ENCODE results near the gene THAP3. TPM values are rescaled to one million over a fixed set of nuclear protein-coding genes. Genes with fewer than 3 reads are reported as not detected.

Gene THAP3
- total and polyA plus RNA-seq, 2 experiments from 2014 or later = 15.1 to 23.8 TPM

DNA sequence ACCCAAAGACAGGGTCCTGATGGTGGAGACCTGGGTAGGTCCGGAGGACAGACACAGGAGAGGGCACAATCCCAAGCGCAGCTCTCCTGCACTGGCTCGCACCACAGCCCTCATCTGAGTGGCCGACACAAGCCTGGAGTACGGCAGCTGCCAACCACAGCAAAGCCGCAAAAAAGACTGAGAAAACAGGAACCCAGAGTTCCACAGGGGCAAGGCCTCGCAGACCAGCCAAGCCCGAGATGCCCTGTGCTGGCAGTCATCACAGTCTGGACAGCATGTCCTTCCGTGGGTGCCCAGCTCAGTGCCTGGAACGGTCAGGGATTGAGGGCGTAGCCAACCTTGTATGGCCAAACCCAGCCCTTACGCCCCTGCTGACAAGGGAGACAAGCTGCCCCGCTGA is 33.4 kb upstream of the THAP3 start:
- DNase-seq (ENCODE audit: low spot score) (no peak), ATAC-seq (no peak)
- peaks cover 9% of the 10 kb centered on the region; the same call in 1 of the 2 replicates for H3K36me3 ChIP-seq (ENCODE audit: insufficient read depth)
- H3K4me3 ChIP-seq = no peak overlapping the region
- H4K20me1 ChIP-seq (replicated peaks; ENCODE audit: insufficient read depth) = peaks cover 26% of the 10 kb centered on the region; the same call in 1 of the 2 replicates
- Mint-ChIP-seq H3K4me3 (no peak overlapping the region), H3K4me1 (no peaks in the 10 kb centered on the region), H3K9me3 (no peaks in the 10 kb centered on the region), H3K27ac (no peak overlapping the region), H3K36me3 (ENCODE audit: low read depth) (peaks cover 44% of the 10 kb centered on the region), H3K27me3 (ENCODE audit: insufficient read depth, low read depth, poor library complexity) (peaks cover 14% of the 10 kb centered on the region)
- H3K4me1 ChIP-seq (ENCODE audit: insufficient read depth) = no peaks in the 10 kb centered on the region
- H2AFZ ChIP-seq = no peak overlapping the region
- no peak overlapping the region for H3K4me2 ChIP-seq
- no peak overlapping the region for H3K27ac ChIP-seq (ENCODE audit: low read depth)
- H3K79me2 ChIP-seq (replicated peaks; ENCODE audit: insufficient read depth) = no peaks in the 10 kb centered on the region
- H3K27me3 ChIP-seq (ENCODE audit: insufficient read depth) = no peaks in the 10 kb centered on the region
- peaks cover 14% of the 10 kb centered on the region; the same call in 1 of the 2 replicates for H3F3A ChIP-seq (replicated peaks; ENCODE audit: low read depth)
- H3K9me2 ChIP-seq (ENCODE audit: insufficient read depth) = no peaks in the 10 kb centered on the region
- TF ChIP-seq EZH2phosphoT487 (IDR thresholded peaks at IDR 0.05; ENCODE audit: unreplicated experiment) (no peak), STAT1 (IDR thresholded peaks at IDR 0.05; ENCODE audit: unreplicated experiment) (no peak), NANOG (IDR thresholded peaks at IDR 0.05; ENCODE audit: borderline replicate concordance) (no peak), JUNB (IDR thresholded peaks at IDR 0.05; ENCODE audit: unreplicated experiment) (no peak), EZH2 (IDR thresholded peaks at IDR 0.05; ENCODE audit: low read depth, unreplicated experiment) (no peak), ZNF331 (CRISPR knock-in tag; IDR thresholded peaks at IDR 0.05; ENCODE audit: low read depth) (no peak), REST (IDR thresholded peaks at IDR 0.05; ENCODE audit: unreplicated experiment) (no peak), POLR2AphosphoS5 (IDR thresholded peaks at IDR 0.05; ENCODE audit: low read depth) (no peak), ZNF462 (CRISPR knock-in tag; IDR thresholded peaks at IDR 0.05) (no peak), CREB1 (CRISPR knock-in tag; IDR thresholded peaks at IDR 0.05; ENCODE audit: low read depth) (no peak), ZNF114 (CRISPR knock-in tag; IDR thresholded peaks at IDR 0.05) (no peak)
- TF ChIP-seq, protein P1, sequence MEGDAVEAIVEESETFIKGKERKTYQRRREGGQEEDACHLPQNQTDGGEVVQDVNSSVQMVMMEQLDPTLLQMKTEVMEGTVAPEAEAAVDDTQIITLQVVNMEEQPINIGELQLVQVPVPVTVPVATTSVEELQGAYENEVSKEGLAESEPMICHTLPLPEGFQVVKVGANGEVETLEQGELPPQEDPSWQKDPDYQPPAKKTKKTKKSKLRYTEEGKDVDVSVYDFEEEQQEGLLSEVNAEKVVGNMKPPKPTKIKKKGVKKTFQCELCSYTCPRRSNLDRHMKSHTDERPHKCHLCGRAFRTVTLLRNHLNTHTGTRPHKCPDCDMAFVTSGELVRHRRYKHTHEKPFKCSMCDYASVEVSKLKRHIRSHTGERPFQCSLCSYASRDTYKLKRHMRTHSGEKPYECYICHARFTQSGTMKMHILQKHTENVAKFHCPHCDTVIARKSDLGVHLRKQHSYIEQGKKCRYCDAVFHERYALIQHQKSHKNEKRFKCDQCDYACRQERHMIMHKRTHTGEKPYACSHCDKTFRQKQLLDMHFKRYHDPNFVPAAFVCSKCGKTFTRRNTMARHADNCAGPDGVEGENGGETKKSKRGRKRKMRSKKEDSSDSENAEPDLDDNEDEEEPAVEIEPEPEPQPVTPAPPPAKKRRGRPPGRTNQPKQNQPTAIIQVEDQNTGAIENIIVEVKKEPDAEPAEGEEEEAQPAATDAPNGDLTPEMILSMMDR (conservative IDR thresholded peaks at IDR 0.05; ENCODE audit: low read depth in 2 of 2) = no peak
- TF ChIP-seq, protein P2, sequence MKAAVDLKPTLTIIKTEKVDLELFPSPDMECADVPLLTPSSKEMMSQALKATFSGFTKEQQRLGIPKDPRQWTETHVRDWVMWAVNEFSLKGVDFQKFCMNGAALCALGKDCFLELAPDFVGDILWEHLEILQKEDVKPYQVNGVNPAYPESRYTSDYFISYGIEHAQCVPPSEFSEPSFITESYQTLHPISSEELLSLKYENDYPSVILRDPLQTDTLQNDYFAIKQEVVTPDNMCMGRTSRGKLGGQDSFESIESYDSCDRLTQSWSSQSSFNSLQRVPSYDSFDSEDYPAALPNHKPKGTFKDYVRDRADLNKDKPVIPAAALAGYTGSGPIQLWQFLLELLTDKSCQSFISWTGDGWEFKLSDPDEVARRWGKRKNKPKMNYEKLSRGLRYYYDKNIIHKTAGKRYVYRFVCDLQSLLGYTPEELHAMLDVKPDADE (IDR thresholded peaks at IDR 0.05) = no peak

All from GM23338 (cell line).